Measurements from ENCODE around the gene EFCAB9. TPM values are rescaled to one million over a fixed set of nuclear protein-coding genes. Genes with fewer than 3 reads are reported as not detected.
"Not testable (repeated sequence)": the region's sequence is repeated elsewhere in the genome, so short reads cannot be mapped to it uniquely, and the experiment has no call there.

The EFCAB9 gene
- not detected for polyA plus RNA-seq
- long read RNA-seq, donor 1: 0 reads
- long read RNA-seq, donor 2: 0 reads
- long read RNA-seq, donor 3: 0 reads
- long read RNA-seq, donor 4: 0 reads
- long read RNA-seq, donor 5, partial matches to known transcripts: 17 of 17 reads
- long read RNA-seq, donor 5, other reads (novel, unspliced or antisense): 0 of 17 reads
- long read RNA-seq, donor 6: 0 reads
- long read RNA-seq, donor 7: 0 reads
- long read RNA-seq, donor 8, partial matches to known transcripts: 8 of 39 reads
- long read RNA-seq, donor 8, other reads (novel, unspliced or antisense): 31 of 39 reads
- long read RNA-seq, donor 9: 0 reads
- long read RNA-seq, donor 10: 0 reads
- long read RNA-seq, donor 11: 0 reads

DNA sequence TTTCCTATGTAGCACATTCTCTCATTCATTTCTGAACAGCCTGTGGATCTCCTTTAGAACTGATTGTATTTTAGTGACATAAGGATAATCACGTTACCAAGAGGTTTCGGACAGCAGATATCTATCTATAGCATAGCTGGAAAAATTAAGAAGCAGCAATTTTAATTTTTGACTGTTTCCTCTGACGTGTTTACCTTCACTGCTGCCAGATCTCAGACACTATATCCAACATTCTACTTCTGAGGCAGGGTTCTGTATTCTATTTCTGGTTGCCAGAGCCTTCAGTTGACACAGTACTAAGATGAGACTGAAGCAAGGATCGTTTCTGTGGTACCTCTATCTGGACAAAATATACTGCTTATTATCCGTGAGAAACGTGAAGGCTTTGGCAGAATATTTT is at the start of gene EFCAB9:
Gene EFCAB9 (plus strand): TSS at position 301 of the 400 bp plus-strand sequence. CDS start 1 bp downstream, at position 302.
- H3K27ac ChIP-seq (ENCODE audit: low read length): no peak within 1 kb of the TSS
- 75% methylated on average over 2 of the region's 6 CpGs for WGBS (ENCODE audit: insufficient coverage, low lambda C conversion rate)
- H3K4me3 ChIP-seq (ENCODE audit: low read length): no peak within 1 kb of the TSS
- no peak for DNase-seq
- H3K4me1 ChIP-seq (ENCODE audit: control insufficient read depth, insufficient read depth, low read length): no peaks in the 10 kb centered on the region
- H3K36me3 ChIP-seq (ENCODE audit: control insufficient read depth, insufficient read depth, low read length): no peaks in the 10 kb centered on the region
- no peaks in the 10 kb centered on the region for H3K9me3 ChIP-seq (ENCODE audit: control insufficient read depth, low read depth, low read length)
- H3K27me3 ChIP-seq (ENCODE audit: control insufficient read depth, insufficient read depth, low read length): no peaks in the 10 kb centered on the region

DNA sequence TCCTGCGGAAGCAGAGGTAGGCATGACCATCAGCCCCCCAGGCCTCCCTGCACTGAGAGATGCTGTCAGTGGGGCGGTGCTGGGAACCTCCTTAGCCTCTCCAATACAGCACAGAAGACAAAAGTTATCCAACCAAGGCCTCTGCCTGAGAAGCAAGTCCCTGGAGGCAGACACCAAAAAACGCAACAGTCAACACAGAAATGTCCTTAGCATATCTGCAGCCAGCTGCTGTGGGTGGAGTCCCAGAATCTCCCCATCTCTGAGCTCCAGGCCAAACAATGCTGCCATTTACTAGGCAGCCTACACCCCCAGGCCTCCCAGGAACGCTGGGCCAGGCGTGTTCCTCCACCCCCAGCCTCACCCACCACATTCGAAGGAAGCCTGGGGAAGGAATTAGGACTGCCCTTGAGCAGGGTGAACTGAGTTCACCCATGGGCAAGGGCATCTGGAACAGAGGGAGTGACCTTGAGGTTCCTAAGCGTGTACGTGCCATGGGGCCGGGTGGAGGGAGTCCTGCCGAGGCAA is 49.6 kb upstream of the EFCAB9 start:
- Histone ChIP-seq H3K4me1 (ENCODE audit: control insufficient read depth, insufficient read depth, low read length) (peaks cover 24% of the 10 kb centered on the region), H3K4me3 (ENCODE audit: low read length) (no peak overlapping the region), H3K27ac (ENCODE audit: low read length) (no peak overlapping the region), H3K36me3 (ENCODE audit: control insufficient read depth, insufficient read depth, low read length) (peaks cover 5% of the 10 kb centered on the region), H3K27me3 (ENCODE audit: control insufficient read depth, insufficient read depth, low read length) (no peaks in the 10 kb centered on the region), H3K9me3 (ENCODE audit: control insufficient read depth, low read depth, low read length) (no peaks in the 10 kb centered on the region)
- DNase-seq: peak in 1 of 2 donors; percentile 52
- no CpG with 5 or more reads among the region's 10 CpGs for WGBS (ENCODE audit: insufficient coverage, low lambda C conversion rate)

DNA sequence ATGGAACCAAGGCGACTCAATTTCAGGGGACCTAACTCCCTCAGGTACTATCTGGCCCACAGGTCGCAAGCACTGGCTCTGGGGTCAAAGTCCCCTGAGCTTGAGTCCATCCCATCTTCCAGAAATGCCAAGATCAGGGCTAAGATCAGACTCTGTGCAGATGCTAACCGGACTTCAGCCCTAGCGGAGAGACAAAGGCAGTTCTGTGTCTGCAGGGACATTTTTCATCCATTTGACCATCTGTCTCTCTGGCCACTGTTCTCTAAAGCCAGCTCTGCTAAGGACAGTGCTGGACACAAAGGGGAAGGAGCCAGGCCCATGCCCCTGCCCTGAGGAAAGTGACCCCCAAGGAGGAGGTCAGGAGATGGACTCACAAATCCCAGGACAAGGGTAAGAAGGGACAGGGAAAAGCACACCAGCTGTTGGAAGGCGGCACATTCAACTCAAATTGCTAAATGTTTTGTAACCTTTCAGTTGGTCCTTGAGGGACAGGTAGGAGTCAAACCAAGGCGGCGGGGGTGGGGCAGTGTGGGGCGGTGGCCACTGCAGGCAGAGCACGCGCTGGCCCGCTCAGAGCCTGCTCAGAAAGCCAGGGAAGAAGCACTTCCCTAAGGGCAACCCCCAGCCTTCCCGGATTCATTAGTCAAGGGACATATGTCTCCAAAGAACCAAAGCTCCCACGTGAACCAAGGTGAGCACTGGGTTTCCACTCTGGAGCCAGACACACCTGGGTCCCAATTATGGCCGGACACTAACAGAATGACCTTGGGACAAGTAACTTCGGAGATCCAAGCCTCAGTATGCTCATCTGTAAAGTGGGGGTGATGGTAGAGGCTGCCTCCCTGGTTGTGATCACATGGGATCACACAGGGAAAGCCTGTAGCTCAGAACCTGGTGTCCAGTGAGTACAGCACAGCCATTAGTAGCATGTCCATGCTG is 48.8 kb upstream of the EFCAB9 start:
- no peak for DNase-seq
- peak overlapping the region; percentile 11 for H3K27ac ChIP-seq (ENCODE audit: low read length)
- H3K4me3 ChIP-seq (ENCODE audit: low read length): no peak overlapping the region
- no peaks in the 10 kb centered on the region for H3K27me3 ChIP-seq (ENCODE audit: control insufficient read depth, insufficient read depth, low read length)
- peaks cover 5% of the 10 kb centered on the region for H3K36me3 ChIP-seq (ENCODE audit: control insufficient read depth, insufficient read depth, low read length)
- WGBS (ENCODE audit: insufficient coverage, low lambda C conversion rate): no CpG with 5 or more reads among the region's 15 CpGs
- H3K4me1 ChIP-seq (ENCODE audit: control insufficient read depth, insufficient read depth, low read length): peaks cover 24% of the 10 kb centered on the region
- no peaks in the 10 kb centered on the region for H3K9me3 ChIP-seq (ENCODE audit: control insufficient read depth, low read depth, low read length)

DNA sequence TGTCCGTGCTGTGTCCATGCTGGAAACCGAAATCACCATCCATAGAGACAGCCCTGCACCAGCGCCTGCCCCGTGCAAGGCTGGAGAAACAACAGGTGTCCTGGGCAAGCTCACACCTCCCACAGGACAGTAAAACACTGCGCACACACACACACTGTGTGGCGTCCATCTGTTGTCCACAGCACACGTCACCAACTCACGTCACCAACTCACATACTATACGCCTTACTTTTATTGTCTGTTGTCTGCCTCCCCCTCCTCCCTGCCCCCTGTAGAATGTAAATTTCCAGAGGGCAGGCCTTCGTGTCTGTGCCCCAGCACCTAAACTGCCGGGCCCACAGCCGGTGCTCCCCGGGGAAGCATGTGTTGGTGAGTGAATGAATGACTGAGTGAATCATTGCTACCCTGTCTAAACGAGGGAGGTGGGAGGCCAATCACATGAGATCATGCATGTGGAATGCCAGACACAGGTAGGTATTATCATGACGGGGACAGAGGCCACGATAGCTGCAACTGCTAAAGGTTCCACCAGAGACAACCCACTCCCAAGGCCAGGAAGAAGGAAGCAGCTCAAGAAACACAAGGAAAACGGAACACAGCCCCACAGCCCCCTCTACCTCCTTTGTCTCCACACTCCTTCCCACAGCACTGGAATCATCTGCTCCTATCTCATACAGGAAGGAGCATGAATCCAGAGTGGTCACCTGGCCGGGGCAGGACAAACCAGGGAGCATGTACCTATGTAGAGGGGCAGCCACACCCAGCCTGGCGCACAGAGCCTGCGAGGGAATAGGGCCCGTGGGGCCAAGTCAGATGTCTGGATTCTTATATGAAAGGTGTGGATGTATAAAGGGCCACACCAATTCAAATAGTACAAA is 47.9 kb upstream of the EFCAB9 start:
- Histone ChIP-seq H3K4me1 (ENCODE audit: control insufficient read depth, insufficient read depth, low read length) (peaks cover 24% of the 10 kb centered on the region), H3K4me3 (ENCODE audit: low read length) (no peak overlapping the region), H3K9me3 (ENCODE audit: control insufficient read depth, low read depth, low read length) (no peaks in the 10 kb centered on the region), H3K36me3 (ENCODE audit: control insufficient read depth, insufficient read depth, low read length) (peaks cover 5% of the 10 kb centered on the region), H3K27me3 (ENCODE audit: control insufficient read depth, insufficient read depth, low read length) (no peaks in the 10 kb centered on the region), H3K27ac (ENCODE audit: low read length) (peak overlapping the region; percentile 28)
- DNase-seq: peak in 1 of 2 donors; percentile 57
- no CpG with 5 or more reads among the region's 21 CpGs for WGBS (ENCODE audit: insufficient coverage, low lambda C conversion rate)

DNA sequence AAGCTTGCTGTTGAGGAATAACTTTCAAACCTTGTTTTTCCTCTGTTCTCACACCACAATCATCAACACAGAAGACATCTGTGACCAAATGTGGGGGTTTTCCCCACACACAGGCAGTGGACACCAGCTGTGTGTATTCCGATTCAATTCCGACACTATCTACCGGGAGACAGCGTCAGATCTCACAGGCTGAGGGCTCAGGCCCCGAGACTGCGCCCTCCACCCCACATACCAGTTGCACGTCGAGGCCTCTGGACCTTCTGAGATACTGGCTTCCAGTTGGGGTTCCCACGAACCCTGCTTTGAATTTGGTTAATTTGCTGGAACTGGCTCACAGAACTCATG is 47.3 kb upstream of the EFCAB9 start:
- no peak overlapping the region for H3K4me3 ChIP-seq (ENCODE audit: low read length)
- H3K4me1 ChIP-seq (ENCODE audit: control insufficient read depth, insufficient read depth, low read length): peaks cover 24% of the 10 kb centered on the region
- DNase-seq: no peak
- no peaks in the 10 kb centered on the region for H3K27me3 ChIP-seq (ENCODE audit: control insufficient read depth, insufficient read depth, low read length)
- no CpG with 5 or more reads among the region's 9 CpGs for WGBS (ENCODE audit: insufficient coverage, low lambda C conversion rate)
- H3K36me3 ChIP-seq (ENCODE audit: control insufficient read depth, insufficient read depth, low read length): peaks cover 5% of the 10 kb centered on the region
- H3K9me3 ChIP-seq (ENCODE audit: control insufficient read depth, low read depth, low read length): no peaks in the 10 kb centered on the region
- no peak overlapping the region for H3K27ac ChIP-seq (ENCODE audit: low read length)

DNA sequence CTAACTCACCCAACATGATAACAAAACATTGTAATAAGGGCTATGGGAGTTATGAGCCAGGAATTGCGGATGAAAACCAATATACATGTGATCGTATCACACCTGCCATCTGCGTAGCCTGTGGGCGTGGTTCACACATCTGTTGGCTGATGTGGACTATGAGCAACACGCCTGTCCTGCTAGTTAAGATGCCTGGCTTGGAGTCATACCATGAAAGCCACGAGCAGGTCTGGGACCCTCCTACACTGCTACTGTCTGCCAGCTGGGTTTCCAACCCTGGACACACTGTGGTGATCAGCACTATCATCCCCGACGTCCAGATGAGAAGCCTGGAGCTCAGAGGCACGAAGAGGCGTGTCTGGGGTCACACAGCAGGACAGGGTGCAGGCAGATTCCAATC is 46.1 kb upstream of the EFCAB9 start:
- Histone ChIP-seq H3K27me3 (ENCODE audit: control insufficient read depth, insufficient read depth, low read length) (no peaks in the 10 kb centered on the region), H3K9me3 (ENCODE audit: control insufficient read depth, low read depth, low read length) (no peaks in the 10 kb centered on the region), H3K27ac (ENCODE audit: low read length) (no peak overlapping the region), H3K4me1 (ENCODE audit: control insufficient read depth, insufficient read depth, low read length) (peaks cover 20% of the 10 kb centered on the region), H3K36me3 (ENCODE audit: control insufficient read depth, insufficient read depth, low read length) (peaks cover 8% of the 10 kb centered on the region), H3K4me3 (ENCODE audit: low read length) (no peak overlapping the region)
- no CpG with 5 or more reads among the region's 10 CpGs for WGBS (ENCODE audit: insufficient coverage, low lambda C conversion rate)
- no peak for DNase-seq

DNA sequence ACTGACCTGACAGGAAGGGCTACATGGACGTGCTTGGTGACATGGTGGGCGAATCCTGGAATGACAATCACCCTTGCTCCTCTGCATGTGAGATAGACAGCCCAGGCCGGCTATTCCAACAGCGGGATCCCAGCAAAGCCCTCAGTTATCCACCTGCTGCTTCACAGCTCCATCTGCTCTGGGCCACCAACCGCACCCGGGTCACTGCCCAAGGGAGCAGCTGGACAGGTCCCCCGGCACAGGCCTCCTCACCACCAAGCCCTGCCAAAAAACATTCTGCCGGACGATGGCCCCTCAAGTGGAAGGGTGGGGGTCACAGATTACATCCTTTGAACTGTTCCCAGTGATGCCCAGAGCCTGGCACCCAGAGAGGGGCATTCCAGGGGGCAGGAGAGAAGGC is 45.6 kb upstream of the EFCAB9 start:
- WGBS (ENCODE audit: insufficient coverage, low lambda C conversion rate): no CpG with 5 or more reads among the region's 9 CpGs
- H3K9me3 ChIP-seq (ENCODE audit: control insufficient read depth, low read depth, low read length): no peaks in the 10 kb centered on the region
- no peaks in the 10 kb centered on the region for H3K27me3 ChIP-seq (ENCODE audit: control insufficient read depth, insufficient read depth, low read length)
- no peak overlapping the region for H3K27ac ChIP-seq (ENCODE audit: low read length)
- peaks cover 15% of the 10 kb centered on the region for H3K4me1 ChIP-seq (ENCODE audit: control insufficient read depth, insufficient read depth, low read length)
- H3K4me3 ChIP-seq (ENCODE audit: low read length): no peak overlapping the region
- no peak for DNase-seq
- peaks cover 8% of the 10 kb centered on the region for H3K36me3 ChIP-seq (ENCODE audit: control insufficient read depth, insufficient read depth, low read length)

DNA sequence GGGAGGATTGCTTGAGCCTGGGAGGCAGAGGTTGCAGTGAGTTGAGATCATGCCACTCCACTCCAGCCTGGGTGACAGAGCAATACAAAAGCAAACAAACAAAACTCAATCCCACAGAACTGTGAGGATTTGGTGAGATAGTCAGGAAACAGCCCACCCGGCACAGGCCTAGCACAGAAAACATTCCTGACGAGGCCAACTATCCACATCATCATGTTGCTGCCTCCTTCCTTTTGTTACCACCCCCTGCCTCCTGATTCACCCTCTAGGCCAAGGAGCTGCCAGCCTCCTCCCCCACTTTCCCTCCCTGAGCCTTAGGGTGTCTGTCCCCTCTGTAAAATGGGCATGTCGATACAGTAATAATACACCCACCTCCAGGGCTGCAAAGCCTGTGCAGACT is 44.9 kb upstream of the EFCAB9 start:
- DNase-seq: no peak
- Histone ChIP-seq H3K27ac (ENCODE audit: low read length) (no peak overlapping the region), H3K4me1 (ENCODE audit: control insufficient read depth, insufficient read depth, low read length) (peaks cover 14% of the 10 kb centered on the region)

DNA sequence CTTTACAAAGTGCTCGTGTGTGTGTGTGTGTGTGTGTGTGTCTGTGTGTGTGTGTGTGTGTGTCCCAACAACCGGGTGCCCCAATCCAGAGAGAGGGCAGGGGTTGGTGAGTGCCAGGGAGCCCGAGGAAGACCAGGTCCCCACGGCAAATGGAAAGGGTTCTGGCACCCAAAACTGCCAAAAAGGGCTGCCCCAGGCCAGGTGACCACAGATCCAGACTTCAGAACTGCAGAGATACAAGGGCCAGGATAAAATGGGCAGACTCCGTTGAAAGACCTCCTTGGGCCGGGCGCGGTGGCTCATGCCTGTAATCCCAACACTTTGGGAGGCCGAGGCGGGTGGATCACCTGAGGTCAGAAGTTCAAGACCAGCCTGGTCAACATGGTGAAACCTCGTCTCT is 44.5 kb upstream of the EFCAB9 start:
- H3K27ac ChIP-seq (ENCODE audit: low read length): not testable (repeated sequence)

More for the DNA sequence above, 44.9 kb upstream of the EFCAB9 start:
- no peaks in the 10 kb centered on the region for H3K9me3 ChIP-seq (ENCODE audit: control insufficient read depth, low read depth, low read length)
- peaks cover 11% of the 10 kb centered on the region for H3K36me3 ChIP-seq (ENCODE audit: control insufficient read depth, insufficient read depth, low read length)
- no CpG with 5 or more reads among the region's 3 CpGs for WGBS (ENCODE audit: insufficient coverage, low lambda C conversion rate)
- no peak overlapping the region for H3K4me3 ChIP-seq (ENCODE audit: low read length)
- H3K27me3 ChIP-seq (ENCODE audit: control insufficient read depth, insufficient read depth, low read length): no peaks in the 10 kb centered on the region

More for the DNA sequence above, 44.5 kb upstream of the EFCAB9 start:
- H3K27me3 ChIP-seq (ENCODE audit: control insufficient read depth, insufficient read depth, low read length); DNase-seq; H3K9me3 ChIP-seq (ENCODE audit: control insufficient read depth, low read depth, low read length); H3K4me3 ChIP-seq (ENCODE audit: low read length): not testable (repeated sequence)
- no CpG with 5 or more reads among the region's 11 CpGs for WGBS (ENCODE audit: insufficient coverage, low lambda C conversion rate)
- peaks cover 15% of the 10 kb centered on the region for H3K36me3 ChIP-seq (ENCODE audit: control insufficient read depth, insufficient read depth, low read length)
- peaks cover 10% of the 10 kb centered on the region for H3K4me1 ChIP-seq (ENCODE audit: control insufficient read depth, insufficient read depth, low read length)

Measured in large intestine (tissue), 12 donors.